OCI-LY7 (cell line): ENCODE data around the gene AHSG.

ENCODE experiments used
- CTCF ChIP-seq: fragments of 200-600 bp; sonication (generic); conservative IDR thresholded peaks from 2 replicates; pipeline ENCODE4 v1.5.1; 2014; ENCODE audit warnings: mild to moderate bottlenecking, antibody characterized with exemption, low read length, moderate library complexity, mixed read lengths
- EZH2phosphoT487 ChIP-seq: fragments of 200-600 bp; sonication (generic); IDR thresholded peaks from 2 replicates; pipeline ENCODE4 v1.6.1; 2018; ENCODE audit warnings: low read depth, borderline replicate concordance, mild to moderate bottlenecking, mixed run types, antibody characterized with exemption, low read length, moderate library complexity, mixed read lengths

DNA sequence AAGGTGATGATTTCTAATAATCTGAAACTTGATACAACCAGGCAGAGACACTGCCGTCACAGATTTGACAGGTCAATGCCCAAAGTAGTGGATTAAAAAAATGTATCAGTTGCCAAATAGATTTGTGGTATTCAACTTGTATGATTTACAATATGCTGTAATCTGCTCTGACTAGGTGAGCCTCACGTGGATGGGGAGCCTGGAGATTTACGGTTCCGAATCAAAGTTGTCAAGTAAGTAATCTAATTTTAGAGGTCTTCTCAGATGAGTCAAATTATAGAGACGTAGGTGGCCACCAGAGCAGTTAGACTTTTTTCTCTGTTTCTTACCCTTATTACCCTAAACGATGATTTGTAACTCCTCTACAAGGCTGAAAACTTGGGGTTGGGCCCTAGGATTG lies 30.3 kb upstream of the AHSG start:
- TF ChIP-seq CTCF (no peak), EZH2phosphoT487 (no peak)
